BJ (cell line): ENCODE results near the gene MYL9. TPM values are rescaled to one million over a fixed set of nuclear protein-coding genes. Genes with fewer than 3 reads are reported as not detected.
"Not testable (repeated sequence)": the region's sequence is repeated elsewhere in the genome, so short reads cannot be mapped to it uniquely, and the experiment has no call there.

Experiments
- CTCF ChIA-PET: fragments of 350-600 bp; formaldehyde crosslinking; extraction: SDS; loops from one replicate; lab custom pipeline; 2021; ENCODE audit warnings: antibody characterized with exemption, inconsistent platforms; lab: Yijun Ruan, JAX
- POLR2A ChIA-PET: fragments of 300-600 bp; sonication (Branson Sonifier 250); formaldehyde crosslinking; extraction: SDS; loops from one replicate; lab custom pipeline; 2021; ENCODE audit warnings: antibody characterized with exemption; lab: Charles Lee
- DNase-seq: peaks from one replicate; pipeline ENCODE4 v3.0.0-alpha.2; 2011; ENCODE audit warnings: low read depth
- H3K27me3 ChIP-seq: 2 replicates; pipeline ENCODE4 v1.6.0; 2011; ENCODE audit warnings: low read length; ENCODE audit not compliant: control insufficient read depth, insufficient read depth
- H3K36me3 ChIP-seq: 2 replicates; pipeline ENCODE4 v1.5.1; 2011; ENCODE audit warnings: low read length; ENCODE audit not compliant: control insufficient read depth, insufficient read depth
- H3K4me3 ChIP-seq: 2 replicates; pipeline ENCODE4 v1.5.1; 2011; ENCODE audit warnings: low read depth, mild to moderate bottlenecking, control low read depth, low read length
- CTCF ChIP-seq: IDR thresholded peaks from 2 replicates; pipeline ENCODE4 v1.5.1; 2011; ENCODE audit warnings: low read depth, mild to moderate bottlenecking, control low read depth, inconsistent platforms, low read length, moderate library complexity; ENCODE audit not compliant: insufficient read depth
- polyA plus RNA-seq: library from polyadenylated mRNA; depleted of rRNA; stranded (reverse); fragments of >200 nt; gene quantifications from 2 replicates; pipeline ENCODE4 v1.2.3, GENCODE V29; 2011

Gene MYL9
- polyA plus RNA-seq, 1 experiment, result 673 TPM

DNA sequence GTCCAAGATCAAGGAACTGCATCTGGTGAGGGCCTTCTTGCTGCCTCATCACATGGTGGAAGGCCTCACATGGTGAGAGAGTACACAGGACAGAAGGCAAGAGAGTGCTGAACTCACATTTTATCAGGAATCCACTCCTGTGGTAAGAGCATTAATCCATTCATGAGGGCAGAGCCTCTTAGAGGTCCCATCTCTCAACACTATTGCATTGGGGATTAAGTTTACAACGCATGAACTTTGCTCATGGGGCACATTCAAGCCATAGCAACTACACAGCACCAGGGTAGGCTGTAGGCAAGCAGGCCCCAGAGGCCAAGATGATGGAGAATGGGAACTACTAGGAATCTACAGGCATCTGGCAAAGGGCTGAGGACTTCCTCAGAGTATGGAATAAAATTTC is 22.1 kb downstream of the MYL9 start:
- POLR2A ChIA-PET, result no interaction called here
- no peak for TF ChIP-seq CTCF
- no peak for DNase-seq

GRCh38 chr20:36564078-36564725 is 22.9 kb downstream of the MYL9 start:
- POLR2A ChIA-PET, H3K36me3 ChIP-seq, H3K4me3 ChIP-seq, CTCF ChIA-PET, H3K27me3 ChIP-seq, DNase-seq: not testable (repeated sequence)

More for the DNA sequence above, 22.1 kb downstream of the MYL9 start:
- Histone ChIP-seq H3K4me3 (no peak overlapping the region), H3K36me3 (no peaks in the 10 kb centered on the region), H3K27me3 (no peaks in the 10 kb centered on the region)
- CTCF ChIA-PET, result no interaction called here

DNA sequence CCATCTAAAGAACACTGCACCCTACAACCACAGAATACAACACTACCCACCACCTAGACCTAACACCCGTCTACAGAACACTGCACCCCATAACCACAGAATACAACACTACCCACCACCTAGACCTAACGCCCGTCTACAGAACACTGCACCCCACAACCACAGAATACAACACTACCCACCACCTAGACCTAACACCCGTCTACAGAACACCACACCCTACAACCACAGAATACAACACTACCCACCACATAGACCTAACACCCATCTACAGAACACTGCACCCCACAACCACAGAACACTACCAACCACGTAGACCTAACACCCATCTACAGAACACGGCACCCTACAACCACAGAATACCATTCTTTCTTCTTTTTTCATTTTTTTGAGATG is 23.4 kb downstream of the MYL9 start:
- DNase-seq, CTCF ChIA-PET, H3K36me3 ChIP-seq, H3K27me3 ChIP-seq, H3K4me3 ChIP-seq, POLR2A ChIA-PET: not testable (repeated sequence)

- no peak overlapping the region for H3K4me3 ChIP-seq
- DNase-seq, result no peak
- ChIA-PET CTCF (no interaction called here), POLR2A (no interaction called here)
- no peak for TF ChIP-seq CTCF
- no peaks in the 10 kb centered on the region for H3K36me3 ChIP-seq
- no peaks in the 10 kb centered on the region for H3K27me3 ChIP-seq
Observed at GRCh38 chr20:36565520-36565919, 24.2 kb downstream of the MYL9 start.

DNA sequence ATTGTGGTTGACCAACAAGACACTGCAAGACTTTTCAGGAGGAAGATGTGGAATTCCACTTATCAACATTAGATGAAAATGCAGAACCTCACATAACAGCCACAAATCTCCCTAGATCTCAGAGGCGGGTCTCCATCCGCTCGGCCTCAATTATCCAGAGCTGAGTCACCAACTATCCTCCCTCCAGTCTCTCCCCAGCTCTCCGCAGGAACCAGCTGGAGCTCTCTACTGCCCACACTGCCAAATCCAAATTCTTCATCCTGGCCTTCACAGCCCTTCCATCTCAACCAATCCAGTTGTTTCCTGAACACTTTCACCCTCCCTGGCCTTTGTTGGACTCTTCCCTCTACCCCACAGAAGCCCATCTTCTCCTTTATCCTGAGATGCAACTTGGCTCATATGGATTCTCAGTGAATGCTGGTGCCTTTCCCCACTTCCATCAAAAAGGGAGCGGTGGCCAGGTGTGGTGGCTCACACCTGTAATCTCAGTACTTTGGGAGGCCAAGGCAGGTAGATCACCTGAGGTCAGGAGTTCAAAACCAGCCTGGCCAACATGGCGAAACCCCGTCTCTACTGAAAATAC is 28.6 kb downstream of the MYL9 start:
- no peaks in the 10 kb centered on the region for H3K36me3 ChIP-seq
- TF ChIP-seq CTCF, result no peak
- H3K27me3 ChIP-seq, result no peaks in the 10 kb centered on the region
- H3K4me3 ChIP-seq, result no peak overlapping the region
- ChIA-PET POLR2A (interaction anchor here (0.6 kb wide), 1 partner anchor 11 kb away, joined by 4 read pairs; no protein-coding TSS in a partner anchor), CTCF (interaction anchor here (1.5 to 1.6 kb wide), 2 partner anchors 12 to 15 kb away, joined by 4 read pairs; no protein-coding TSS in a partner anchor)
- DNase-seq, result no peak

- ChIA-PET POLR2A (no interaction called here), CTCF (interaction anchor here (0.6 to 1.6 kb wide), 5 partner anchors 11 to 33 kb away, joined by 3 to 4 read pairs (median 3); no protein-coding TSS in a partner anchor)
- TF ChIP-seq CTCF, result no peak
Observed at GRCh38 chr20:36571564-36572504, 30.5 kb downstream of the MYL9 start.

More at GRCh38 chr20:36571564-36572504, 30.5 kb downstream of the MYL9 start:
- Histone ChIP-seq H3K36me3 (no peaks in the 10 kb centered on the region), H3K4me3 (no peak overlapping the region), H3K27me3 (no peaks in the 10 kb centered on the region)
- no peak for DNase-seq
